AG04449 (cell line): ENCODE measurements around the gene RNF2.
"Not testable (repeated sequence)": the region's sequence is repeated elsewhere in the genome, so short reads cannot be mapped to it uniquely, and the experiment has no call there.

Source experiments
- CTCF ChIA-PET: fragments of 350-600 bp; formaldehyde crosslinking; extraction: SDS; loops from one replicate; lab custom pipeline; 2021; ENCODE audit warnings: antibody characterized with exemption; lab: Yijun Ruan, JAX
- POLR2A ChIA-PET: fragments of 400-600, 350-600 bp; formaldehyde crosslinking; extraction: SDS; loops from one replicate; lab custom pipeline; 2020; ENCODE audit warnings: antibody characterized with exemption, inconsistent platforms; lab: Yijun Ruan, JAX
- DNase-seq: peaks from one replicate; pipeline ENCODE4 v3.0.0-alpha.2; 2010; ENCODE audit warnings: low read depth, low spot score
- H3K4me3 ChIP-seq: 2 replicates; pipeline ENCODE4 v1.5.1; 2011; ENCODE audit warnings: low read depth, mild to moderate bottlenecking, control low read depth, low read length
- CTCF ChIP-seq: IDR thresholded peaks from one replicate; pipeline ENCODE4 v1.5.1; 2011; ENCODE audit warnings: mild to moderate bottlenecking, moderate library complexity, low read length, control low read depth, inconsistent platforms; ENCODE audit not compliant: insufficient read depth; ENCODE audit errors: missing control alignments

RNF2 gene

GRCh38 chr1:185044981-185045813 lies at the start of gene RNF2:
TSS of gene RNF2 (plus strand) at chr1:185045558. CDS start at chr1:185087554, 41,996 bp downstream.
- no peak for TF ChIP-seq CTCF
- H3K4me3 ChIP-seq, result peak within 1 kb of the TSS; percentile 76
- POLR2A ChIA-PET, result interaction anchor here (0.7 kb wide), 2 partner anchors 8 to 96 kb away, joined by 3 read pairs; no protein-coding TSS in a partner anchor
- CTCF ChIA-PET, result interaction anchor here (0.9 to 1.8 kb wide), 3 partner anchors 13 to 240 kb away, joined by 3 to 8 read pairs (median 7); no protein-coding TSS in a partner anchor
- DNase-seq, result no peak

- H3K4me3 ChIP-seq, DNase-seq, POLR2A ChIA-PET: not testable (repeated sequence)
- CTCF ChIA-PET, result interaction anchor here (1.0 to 3.5 kb wide), 3 partner anchors 13 to 170 kb away, joined by 3 to 13 read pairs (median 4); no protein-coding TSS in a partner anchor
Observed at GRCh38 chr1:184999974-185000373, 45.4 kb upstream of the RNF2 start.

- CTCF ChIA-PET, POLR2A ChIA-PET, DNase-seq, H3K4me3 ChIP-seq: not testable (repeated sequence)
Observed at GRCh38 chr1:185001312-185001880, 44.0 kb upstream of the RNF2 start.

- POLR2A ChIA-PET, result no interaction called here
- CTCF ChIA-PET, result interaction anchor here (1.1 kb wide), 1 partner anchor 204 kb away, joined by 3 read pairs; no protein-coding TSS in a partner anchor
- no peak for TF ChIP-seq CTCF
- no peak overlapping the region for H3K4me3 ChIP-seq
- DNase-seq, result no peak
Observed at GRCh38 chr1:185008838-185009237, 36.5 kb upstream of the RNF2 start.

GRCh38 chr1:185010361-185010760 lies 35.0 kb upstream of the RNF2 start:
- no peak for DNase-seq
- ChIA-PET CTCF (no interaction called here), POLR2A (no interaction called here)
- no peak for TF ChIP-seq CTCF
- no peak overlapping the region for H3K4me3 ChIP-seq

GRCh38 chr1:185014941-185015340 lies 30.4 kb upstream of the RNF2 start:
- TF ChIP-seq CTCF, result no peak
- CTCF ChIA-PET, result interaction anchor here (1.8 kb wide), 1 partner anchor 155 kb away, joined by 6 read pairs; no protein-coding TSS in a partner anchor
- no peak overlapping the region for H3K4me3 ChIP-seq
- POLR2A ChIA-PET, result no interaction called here
- DNase-seq, result no peak

GRCh38 chr1:185015631-185016030 lies 29.7 kb upstream of the RNF2 start:
- H3K4me3 ChIP-seq, result no peak overlapping the region
- no peak for TF ChIP-seq CTCF
- CTCF ChIA-PET, result interaction anchor here (1.8 kb wide), 1 partner anchor 154 kb away, joined by 6 read pairs; no protein-coding TSS in a partner anchor
- no peak for DNase-seq
- POLR2A ChIA-PET, result no interaction called here
